HG03175 (cell line): ENCODE data around the gene CYP17A1.
"Not testable (repeated sequence)": the region's sequence is repeated elsewhere in the genome, so short reads cannot be mapped to it uniquely, and the experiment has no call there.

ENCODE experiments used
- ATAC-seq: cut with Tn5 transposase; IDR thresholded peaks from one replicate; pipeline ENCODE4 v1.9.1; 2021; ENCODE audit warnings: mild to moderate bottlenecking, moderate library complexity; ENCODE audit not compliant: unreplicated experiment

Gene CYP17A1, protein sequence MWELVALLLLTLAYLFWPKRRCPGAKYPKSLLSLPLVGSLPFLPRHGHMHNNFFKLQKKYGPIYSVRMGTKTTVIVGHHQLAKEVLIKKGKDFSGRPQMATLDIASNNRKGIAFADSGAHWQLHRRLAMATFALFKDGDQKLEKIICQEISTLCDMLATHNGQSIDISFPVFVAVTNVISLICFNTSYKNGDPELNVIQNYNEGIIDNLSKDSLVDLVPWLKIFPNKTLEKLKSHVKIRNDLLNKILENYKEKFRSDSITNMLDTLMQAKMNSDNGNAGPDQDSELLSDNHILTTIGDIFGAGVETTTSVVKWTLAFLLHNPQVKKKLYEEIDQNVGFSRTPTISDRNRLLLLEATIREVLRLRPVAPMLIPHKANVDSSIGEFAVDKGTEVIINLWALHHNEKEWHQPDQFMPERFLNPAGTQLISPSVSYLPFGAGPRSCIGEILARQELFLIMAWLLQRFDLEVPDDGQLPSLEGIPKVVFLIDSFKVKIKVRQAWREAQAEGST

DNA sequence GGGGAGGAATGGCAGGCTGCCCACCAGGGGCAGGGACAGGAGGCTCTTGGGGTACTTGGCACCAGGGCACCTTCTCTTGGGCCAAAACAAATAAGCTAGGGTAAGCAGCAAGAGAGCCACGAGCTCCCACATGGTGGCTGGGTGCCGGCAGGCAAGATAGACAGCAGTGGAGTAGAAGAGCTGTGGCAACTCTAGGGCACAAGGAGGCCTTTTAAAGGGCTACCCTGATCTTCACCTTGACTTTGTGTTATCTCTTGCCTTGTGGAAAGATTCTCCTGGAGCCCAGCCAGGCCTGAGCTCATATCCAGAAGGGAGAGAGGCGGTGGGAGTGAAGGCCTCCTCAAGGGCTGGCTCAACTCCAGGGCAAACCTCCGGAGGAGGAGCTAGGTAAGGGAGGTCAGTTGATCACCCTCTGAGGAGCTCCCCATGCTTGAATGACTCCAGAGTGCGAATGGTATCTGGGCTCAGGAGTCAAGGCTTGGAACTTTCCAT lies at the start of gene CYP17A1:
CYP17A1 (minus strand) TSS at position 184 of the 492 bp plus-strand sequence; CDS start at position 132, 52 bp downstream.
- ATAC-seq: no peak

- ATAC-seq: no peak
Observed at GRCh38 chr10:102880256-102880655, 43.0 kb upstream of the CYP17A1 start.

- no peak for ATAC-seq
Observed at GRCh38 chr10:102878629-102879028, 41.4 kb upstream of the CYP17A1 start.

- no peak for ATAC-seq
Observed at GRCh38 chr10:102876747-102877153, 39.5 kb upstream of the CYP17A1 start.

DNA sequence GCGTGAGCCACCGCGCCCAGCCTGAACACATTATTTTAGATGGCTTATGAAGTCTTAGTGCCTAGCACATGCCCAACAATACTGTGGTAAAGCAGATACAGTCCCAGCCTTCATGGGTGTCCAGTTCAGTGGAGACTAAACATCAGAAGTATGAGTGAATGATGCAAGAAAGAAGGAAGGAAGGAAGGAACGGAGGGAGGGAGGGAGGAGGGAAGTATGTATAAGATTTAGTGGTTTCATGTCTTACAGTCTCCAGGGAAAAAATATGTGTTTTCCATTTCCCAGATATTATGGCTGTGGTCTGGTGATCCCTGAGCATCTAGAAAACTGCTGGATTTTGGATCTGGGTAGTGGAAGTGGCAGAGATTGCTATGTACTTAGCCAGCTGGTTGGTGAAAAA lies 35.0 kb upstream of the CYP17A1 start:
- ATAC-seq: no peak

DNA sequence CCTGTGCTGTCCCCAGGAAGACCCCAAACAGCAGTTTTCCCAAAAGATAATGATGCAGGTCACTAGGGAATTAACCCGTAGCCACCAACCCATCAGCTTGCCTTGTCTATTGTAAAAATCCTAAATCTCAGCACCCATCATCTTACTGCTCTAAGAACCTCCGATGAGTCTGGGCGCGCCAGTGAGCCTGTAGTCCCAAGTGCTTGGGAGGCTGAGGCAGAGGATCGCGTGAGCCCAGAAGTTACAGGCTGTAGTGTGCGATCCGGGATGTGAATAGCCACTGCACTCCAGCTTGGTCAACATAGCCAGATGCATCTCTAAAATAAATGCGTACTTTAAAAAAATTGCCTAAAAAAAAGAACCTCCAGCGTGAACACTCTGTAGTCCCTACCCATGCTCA lies 33.0 kb upstream of the CYP17A1 start:
- no peak for ATAC-seq

DNA sequence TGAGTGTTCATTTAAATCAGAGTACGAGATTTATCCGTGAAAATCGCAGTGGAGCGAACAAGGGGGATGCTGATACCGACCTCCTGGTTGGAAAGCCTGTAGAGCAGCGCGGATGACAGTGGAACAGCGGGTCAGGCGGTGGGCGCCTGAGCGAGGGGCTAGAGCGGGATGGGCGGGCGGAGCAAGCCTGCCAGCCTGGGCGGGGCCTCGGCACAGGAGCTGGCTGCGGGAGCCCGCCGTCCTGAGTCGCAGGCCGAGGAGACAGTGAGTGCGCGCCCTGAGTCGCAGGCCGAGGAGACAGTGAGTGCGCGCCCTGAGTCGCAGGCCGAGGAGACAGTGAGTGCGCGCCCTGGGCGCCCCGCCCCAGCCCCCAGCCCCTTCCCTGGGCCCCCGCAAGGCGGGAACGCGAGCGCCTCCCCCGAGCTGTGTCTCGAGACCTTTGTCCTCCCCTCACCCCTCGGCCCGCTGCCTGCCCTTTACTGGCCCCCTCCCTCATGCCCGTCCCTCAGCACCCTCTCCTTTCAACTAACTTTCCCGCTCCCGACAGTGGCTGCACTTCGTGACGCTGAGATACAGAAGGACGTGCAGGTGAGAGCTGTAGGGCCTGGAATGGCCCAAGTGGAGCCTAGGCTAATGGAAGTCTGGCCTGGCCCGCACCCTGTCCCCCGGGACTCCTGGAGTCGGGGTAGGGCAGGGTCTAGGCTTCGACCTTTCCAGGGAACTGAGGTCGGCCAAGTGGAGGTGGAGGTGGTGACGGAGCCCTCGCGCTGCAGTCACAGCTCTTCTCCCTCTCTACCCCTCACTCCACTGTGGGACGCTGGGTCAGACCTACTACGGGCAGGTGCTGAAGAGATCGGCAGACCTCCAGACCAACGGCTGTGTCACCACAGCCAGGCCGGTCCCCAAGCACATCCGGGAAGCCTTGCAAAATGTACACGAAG lies 32.3 kb upstream of the CYP17A1 start, which contains the start of gene AS3MT:
AS3MT (plus strand) TSS at position 213 of the 941 bp plus-strand sequence; CDS start at position 336, 123 bp downstream.
- ATAC-seq: no peak

GRCh38 chr10:102868911-102869257 lies 31.7 kb upstream of the CYP17A1 start:
- no peak for ATAC-seq

DNA sequence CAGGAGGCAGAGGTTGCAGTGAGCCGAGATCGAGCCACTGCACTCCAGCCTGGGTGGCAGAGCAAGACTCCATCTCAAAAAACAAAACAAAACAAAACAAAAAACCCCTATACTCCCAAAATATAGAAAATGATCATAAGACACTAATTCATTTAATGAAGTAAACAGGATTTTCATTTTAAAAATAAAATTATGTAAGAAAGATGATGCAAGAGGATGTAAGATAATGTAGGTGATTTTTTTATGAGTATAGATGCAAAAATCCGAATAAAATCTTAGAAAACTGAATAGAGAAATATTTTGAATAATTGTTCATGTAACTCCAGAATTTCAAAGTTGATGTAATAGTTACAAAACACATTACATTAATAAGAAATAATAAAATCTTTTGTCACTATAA lies 28.4 kb upstream of the CYP17A1 start:
- no peak for ATAC-seq

DNA sequence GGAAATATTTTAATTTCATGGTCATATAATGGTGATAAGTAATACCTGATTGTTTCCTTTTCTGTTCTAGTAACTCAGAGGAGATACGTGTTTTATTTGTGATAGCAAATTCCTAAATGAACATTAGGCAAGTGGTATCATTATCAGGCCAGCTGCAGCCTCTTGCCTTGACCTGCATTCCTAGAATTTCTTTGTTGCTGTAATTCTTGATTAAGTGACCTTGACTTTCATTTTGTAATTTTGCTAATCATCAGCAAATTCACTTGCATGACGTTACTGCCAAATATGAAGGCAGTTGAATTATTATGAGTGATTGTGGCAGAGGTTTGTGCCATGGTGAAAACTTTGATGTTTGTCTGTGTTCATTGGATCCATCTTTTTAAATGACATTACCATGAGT lies 26.4 kb upstream of the CYP17A1 start:
- ATAC-seq: no peak

DNA sequence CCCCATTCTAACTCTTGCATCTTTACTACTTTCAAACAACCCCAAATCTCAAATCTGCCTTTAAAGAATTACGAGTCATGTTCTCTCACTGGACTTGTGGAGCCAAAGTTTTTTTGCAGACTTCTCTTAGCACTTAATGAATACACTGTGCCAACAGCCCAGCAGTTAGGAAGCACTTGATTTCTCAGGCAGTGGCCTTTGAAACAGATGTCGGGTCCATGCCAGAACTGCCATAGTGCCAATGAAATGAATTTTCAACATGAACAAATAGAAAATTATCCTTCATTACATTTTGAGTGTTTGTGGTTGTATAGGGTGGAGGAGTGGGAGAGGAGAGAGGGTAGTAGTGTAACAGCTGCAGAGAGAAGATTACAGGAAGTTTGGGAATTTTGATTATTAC lies 22.7 kb upstream of the CYP17A1 start:
- no peak for ATAC-seq

GRCh38 chr10:102856758-102857424 lies 19.7 kb upstream of the CYP17A1 start:
- ATAC-seq: no peak

GRCh38 chr10:102855731-102856436 lies 18.7 kb upstream of the CYP17A1 start:
- not testable (repeated sequence) for ATAC-seq

- not testable (repeated sequence) for ATAC-seq
Observed at GRCh38 chr10:102853237-102853636, 16.0 kb upstream of the CYP17A1 start.

GRCh38 chr10:102850025-102850518 lies 12.9 kb upstream of the CYP17A1 start:
- ATAC-seq: no peak

- ATAC-seq: no peak
Observed at GRCh38 chr10:102845352-102845902, 8.2 kb upstream of the CYP17A1 start.

GRCh38 chr10:102844190-102844776 lies 7.1 kb upstream of the CYP17A1 start:
- not testable (repeated sequence) for ATAC-seq

GRCh38 chr10:102843139-102843538 lies 5.9 kb upstream of the CYP17A1 start:
- not testable (repeated sequence) for ATAC-seq

- no peak for ATAC-seq
Observed at GRCh38 chr10:102841827-102842345, 4.7 kb upstream of the CYP17A1 start.
